HFFc6 (cell line): ENCODE results near the gene SYNJ2. TPM values are rescaled to one million over a fixed set of nuclear protein-coding genes. Genes with fewer than 3 reads are reported as not detected.

Source experiments
- DNase-seq: peaks from one replicate; pipeline ENCODE4 v3.0.0-alpha.2; 2018
- H3K27ac Mint-ChIP-seq: 2 replicates; pipeline ENCODE4 v1.8.0; 2020; ENCODE audit warnings: mild to moderate bottlenecking, mixed read lengths
- H3K27me3 Mint-ChIP-seq: 2 replicates; pipeline ENCODE4 v1.8.0; 2021; ENCODE audit warnings: mild to moderate bottlenecking, moderate library complexity, mixed read lengths; ENCODE audit not compliant: insufficient read depth
- H3K36me3 Mint-ChIP-seq: 2 replicates; pipeline ENCODE4 v1.8.0; 2021; ENCODE audit warnings: low read depth, mixed read lengths
- H3K4me1 Mint-ChIP-seq: 2 replicates; pipeline ENCODE4 v1.8.0; 2020; ENCODE audit warnings: low read depth, mixed read lengths
- H3K4me3 Mint-ChIP-seq: 2 replicates; pipeline ENCODE4 v1.8.0; 2020; ENCODE audit warnings: mild to moderate bottlenecking, moderate library complexity, mixed read lengths
- H3K9me3 Mint-ChIP-seq: 2 replicates; pipeline ENCODE4 v1.8.0; 2020; ENCODE audit warnings: mild to moderate bottlenecking, mixed read lengths
- total RNA-seq, 6 experiments: library from RNA; stranded (reverse); fragmentation: NEBNext Ultra II Directional; extraction: Animal tissue kit (Norgen Biotek cat#: 25700); gene quantifications; 2 replicates in 1 of 6; 3 replicates in 5 of 6; pipeline ENCODE4 v1.2.3, GENCODE V29; 2021
- TF ChIP-seq, protein P1 (sequence below): fragments of 200-600 bp; sonication (generic); IDR thresholded peaks from 2 replicates; pipeline ENCODE4 v1.5.0; 2021; ENCODE audit warnings: antibody characterized with exemption, mild to moderate bottlenecking

Gene SYNJ2
- total RNA-seq, 6 experiments from 2014 or later: 31.8 to 46.4 (median 41.3) TPM

DNA sequence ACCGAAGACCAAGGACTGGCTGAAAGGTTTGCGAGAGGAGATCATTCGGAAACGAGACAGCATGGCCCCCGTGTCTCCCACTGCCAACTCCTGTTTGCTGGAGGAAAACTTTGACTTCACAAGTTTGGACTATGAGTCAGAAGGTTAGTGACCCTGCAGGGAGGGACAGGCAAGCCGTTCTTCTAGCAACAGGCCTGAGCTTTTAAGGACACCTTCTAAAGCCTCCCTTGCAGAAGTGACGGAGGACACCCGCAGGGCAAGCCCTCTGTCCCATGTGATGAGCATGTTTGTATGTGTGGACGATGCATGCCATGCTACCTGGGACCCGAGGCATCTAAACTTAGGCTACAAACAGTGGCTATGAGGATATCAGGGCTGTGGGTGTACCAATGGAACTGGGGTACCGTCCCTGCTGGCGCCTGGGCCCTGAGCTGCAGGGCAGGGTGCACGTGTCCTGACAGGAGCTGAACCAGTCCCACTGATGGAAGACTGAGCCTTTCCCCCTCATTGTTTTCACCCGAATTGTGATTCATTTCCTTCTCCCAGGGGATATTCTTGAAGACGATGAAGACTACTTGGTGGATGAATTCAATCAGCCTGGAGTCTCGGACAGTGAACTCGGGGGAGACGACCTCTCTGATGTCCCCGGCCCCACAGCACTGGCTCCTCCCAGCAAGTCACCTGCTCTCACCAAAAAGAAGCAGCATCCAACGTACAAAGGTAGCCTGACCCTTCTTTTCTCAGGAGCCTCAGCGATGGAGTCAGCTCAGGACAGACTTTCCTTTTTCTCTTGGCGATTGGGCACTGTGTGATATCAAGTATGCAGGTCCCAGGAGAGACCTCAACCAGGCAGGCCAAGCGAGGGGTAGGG, 102.0 kb downstream of the SYNJ2 start:
- Mint-ChIP-seq H3K27ac (no peak overlapping the region), H3K36me3 (peaks cover 40% of the 10 kb centered on the region), H3K9me3 (no peaks in the 10 kb centered on the region), H3K4me3 (no peak overlapping the region), H3K27me3 (peaks cover 1% of the 10 kb centered on the region; the same call in 1 of the 2 replicates), H3K4me1 (peaks cover 24% of the 10 kb centered on the region)
- TF ChIP-seq, protein P1, sequence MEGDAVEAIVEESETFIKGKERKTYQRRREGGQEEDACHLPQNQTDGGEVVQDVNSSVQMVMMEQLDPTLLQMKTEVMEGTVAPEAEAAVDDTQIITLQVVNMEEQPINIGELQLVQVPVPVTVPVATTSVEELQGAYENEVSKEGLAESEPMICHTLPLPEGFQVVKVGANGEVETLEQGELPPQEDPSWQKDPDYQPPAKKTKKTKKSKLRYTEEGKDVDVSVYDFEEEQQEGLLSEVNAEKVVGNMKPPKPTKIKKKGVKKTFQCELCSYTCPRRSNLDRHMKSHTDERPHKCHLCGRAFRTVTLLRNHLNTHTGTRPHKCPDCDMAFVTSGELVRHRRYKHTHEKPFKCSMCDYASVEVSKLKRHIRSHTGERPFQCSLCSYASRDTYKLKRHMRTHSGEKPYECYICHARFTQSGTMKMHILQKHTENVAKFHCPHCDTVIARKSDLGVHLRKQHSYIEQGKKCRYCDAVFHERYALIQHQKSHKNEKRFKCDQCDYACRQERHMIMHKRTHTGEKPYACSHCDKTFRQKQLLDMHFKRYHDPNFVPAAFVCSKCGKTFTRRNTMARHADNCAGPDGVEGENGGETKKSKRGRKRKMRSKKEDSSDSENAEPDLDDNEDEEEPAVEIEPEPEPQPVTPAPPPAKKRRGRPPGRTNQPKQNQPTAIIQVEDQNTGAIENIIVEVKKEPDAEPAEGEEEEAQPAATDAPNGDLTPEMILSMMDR: no peak
- DNase-seq: no peak

DNA sequence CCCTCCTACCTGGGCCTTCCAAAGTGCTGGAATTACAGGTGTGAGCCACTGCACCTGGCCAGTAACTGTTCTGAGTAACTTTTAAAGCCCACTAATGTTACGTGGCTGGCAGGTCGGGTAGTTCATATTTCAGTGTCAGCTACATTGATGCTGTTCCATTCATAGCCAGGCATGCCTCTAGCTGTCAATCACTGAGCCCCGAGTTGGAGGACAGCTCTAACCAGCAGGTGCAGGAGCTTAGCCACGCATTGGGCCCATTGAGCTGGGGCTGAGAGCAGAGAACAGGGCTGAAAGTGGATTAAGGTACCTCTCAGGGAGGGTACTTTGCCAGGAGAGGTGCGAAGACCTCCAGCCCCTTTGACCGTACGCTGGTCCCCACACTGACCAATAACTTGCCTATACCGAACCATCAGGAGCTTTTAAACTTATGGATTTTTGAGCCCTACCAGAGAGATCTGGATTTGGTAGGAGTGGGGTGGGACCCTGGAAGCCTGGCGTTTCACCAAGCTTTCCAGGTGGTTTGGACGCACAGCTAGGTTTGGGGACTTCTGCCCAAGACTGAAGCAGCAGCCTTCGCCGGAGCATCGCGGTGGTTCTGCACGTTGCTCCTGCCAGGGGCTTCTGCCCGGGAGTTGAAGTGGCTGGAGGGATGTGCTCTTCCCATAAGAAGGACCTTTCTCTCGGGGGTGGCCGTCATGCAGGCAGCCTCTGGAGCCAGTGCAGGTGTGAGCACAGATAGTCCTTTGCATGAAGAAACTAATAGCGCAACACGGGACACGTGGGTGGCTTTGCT, 103.8 kb downstream of the SYNJ2 start:
- Mint-ChIP-seq H3K27ac (no peak overlapping the region), H3K36me3 (peaks cover 54% of the 10 kb centered on the region), H3K4me3 (no peak overlapping the region), H3K27me3 (peaks cover 1% of the 10 kb centered on the region; the same call in 1 of the 2 replicates), H3K9me3 (no peaks in the 10 kb centered on the region), H3K4me1 (peaks cover 24% of the 10 kb centered on the region)
- DNase-seq: no peak
- TF ChIP-seq, protein P1: no peak

DNA sequence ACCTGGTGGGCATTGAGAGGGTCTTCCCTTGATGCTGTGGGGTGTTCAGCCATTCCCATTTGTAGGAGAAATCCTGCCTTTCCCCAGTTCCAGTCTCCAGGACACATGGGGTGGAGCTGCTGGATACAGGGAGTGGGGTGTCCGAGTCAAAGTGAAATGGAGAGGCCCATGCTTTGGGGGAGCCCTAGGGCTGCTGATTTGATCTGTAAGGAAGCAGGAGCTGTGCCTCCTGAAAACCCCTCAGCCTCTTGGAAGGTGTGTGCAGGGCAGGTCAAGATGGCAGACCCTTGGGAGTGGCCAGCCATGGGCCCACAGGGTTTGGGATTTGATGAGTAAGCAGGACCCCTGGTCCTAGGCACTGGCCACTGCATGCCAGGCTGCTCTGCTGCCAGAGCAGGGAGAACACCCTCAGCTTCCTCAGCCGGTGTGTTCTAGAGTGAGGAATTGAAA, 104.4 kb downstream of the SYNJ2 start:
- H3K27me3 Mint-ChIP-seq: peaks cover 1% of the 10 kb centered on the region; the same call in 1 of the 2 replicates
- no peak overlapping the region for H3K4me3 Mint-ChIP-seq
- H3K36me3 Mint-ChIP-seq: peaks cover 54% of the 10 kb centered on the region
- H3K27ac Mint-ChIP-seq: no peak overlapping the region
- H3K4me1 Mint-ChIP-seq: peaks cover 24% of the 10 kb centered on the region
- no peak for DNase-seq
- H3K9me3 Mint-ChIP-seq: no peaks in the 10 kb centered on the region
- TF ChIP-seq, protein P1: no peak

DNA sequence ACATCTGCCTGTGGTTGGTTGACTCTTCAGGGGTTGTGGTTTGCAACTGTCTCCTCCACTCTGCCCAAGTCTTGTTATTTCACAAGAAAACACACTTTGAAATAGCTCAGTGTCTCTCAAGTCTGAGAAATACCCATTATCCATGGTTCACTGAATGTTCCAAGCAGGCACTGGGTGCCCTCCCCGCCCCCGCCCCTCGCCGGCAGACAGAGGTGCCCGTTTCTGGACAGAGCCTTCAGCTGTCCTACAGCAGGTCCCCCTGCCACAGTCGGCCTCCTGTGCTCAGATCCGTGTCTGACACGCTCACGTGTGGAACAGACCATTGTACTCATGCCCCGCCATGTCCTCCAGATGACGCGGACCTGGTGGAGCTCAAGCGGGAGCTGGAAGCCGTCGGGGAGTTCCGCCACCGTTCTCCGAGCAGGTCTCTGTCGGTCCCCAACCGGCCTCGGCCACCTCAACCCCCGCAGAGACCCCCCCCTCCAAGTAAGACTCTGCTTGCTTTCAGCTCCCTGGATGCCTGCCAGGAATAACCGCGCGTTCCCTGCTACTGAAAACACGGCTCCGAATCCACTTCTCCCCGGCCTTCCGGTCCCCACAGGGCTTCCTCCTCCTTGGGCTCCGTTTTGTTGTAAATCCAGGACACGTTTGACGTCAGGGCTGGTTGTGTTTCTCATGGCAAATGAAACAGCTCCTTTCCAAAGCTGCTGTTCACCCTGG, 105.0 kb downstream of the SYNJ2 start:
- Mint-ChIP-seq H3K36me3 (peaks cover 53% of the 10 kb centered on the region), H3K4me1 (peaks cover 24% of the 10 kb centered on the region), H3K9me3 (no peaks in the 10 kb centered on the region), H3K27me3 (peaks cover 1% of the 10 kb centered on the region; the same call in 1 of the 2 replicates), H3K27ac (no peak overlapping the region), H3K4me3 (no peak overlapping the region)
- DNase-seq: peak; percentile 38
- TF ChIP-seq, protein P1: no peak

DNA sequence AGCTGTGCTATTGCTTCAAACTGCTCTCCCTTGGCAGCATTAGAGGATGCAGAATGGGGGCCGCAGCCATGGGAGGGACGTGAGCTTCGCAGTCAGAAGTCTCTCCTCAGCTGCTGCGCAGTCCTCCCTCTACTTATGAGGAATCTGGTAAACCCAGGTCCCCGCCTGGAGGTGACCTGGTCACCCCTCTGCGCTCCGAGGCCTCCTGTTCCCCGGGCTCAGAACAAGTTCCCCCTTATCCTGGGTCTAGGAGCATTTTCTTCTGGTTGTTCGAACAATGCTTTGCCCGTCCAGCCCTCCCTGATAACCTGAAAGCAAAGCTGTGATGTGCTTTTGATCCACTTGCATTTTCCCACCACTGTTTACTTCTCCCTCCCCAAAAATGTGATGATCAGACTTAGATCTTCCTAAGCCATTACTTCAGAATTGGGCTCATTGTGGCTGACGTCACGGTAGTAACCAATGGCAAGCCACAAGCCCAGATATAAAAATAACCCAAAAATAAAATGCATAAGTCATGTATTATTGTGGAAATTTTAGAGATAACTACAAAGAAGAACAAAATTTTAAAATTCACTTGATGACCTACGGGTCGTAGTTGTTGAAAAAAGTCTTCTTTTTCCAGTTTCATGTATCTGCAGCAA, 105.7 kb downstream of the SYNJ2 start:
- H3K36me3 Mint-ChIP-seq: peaks cover 56% of the 10 kb centered on the region
- no peak overlapping the region for H3K4me3 Mint-ChIP-seq
- H3K4me1 Mint-ChIP-seq: peaks cover 24% of the 10 kb centered on the region
- TF ChIP-seq, protein P1: no peak
- no peak for DNase-seq
- H3K27ac Mint-ChIP-seq: no peak overlapping the region
- no peaks in the 10 kb centered on the region for H3K9me3 Mint-ChIP-seq
- peaks cover 2% of the 10 kb centered on the region for H3K27me3 Mint-ChIP-seq
